ENCODE results near the gene ZNHIT2.

Gene ZNHIT2

GRCh38 chr11:65107751-65108468 lies 9.6 kb downstream of the ZNHIT2 start:
- no peak overlapping the region for H3K4me3 ChIP-seq (ENCODE audit: low read depth, low read length)

- no peak overlapping the region for H3K4me3 ChIP-seq (ENCODE audit: low read depth, low read length)
Measured at GRCh38 chr11:65107078-65107477, 10.4 kb downstream of the ZNHIT2 start.

DNA sequence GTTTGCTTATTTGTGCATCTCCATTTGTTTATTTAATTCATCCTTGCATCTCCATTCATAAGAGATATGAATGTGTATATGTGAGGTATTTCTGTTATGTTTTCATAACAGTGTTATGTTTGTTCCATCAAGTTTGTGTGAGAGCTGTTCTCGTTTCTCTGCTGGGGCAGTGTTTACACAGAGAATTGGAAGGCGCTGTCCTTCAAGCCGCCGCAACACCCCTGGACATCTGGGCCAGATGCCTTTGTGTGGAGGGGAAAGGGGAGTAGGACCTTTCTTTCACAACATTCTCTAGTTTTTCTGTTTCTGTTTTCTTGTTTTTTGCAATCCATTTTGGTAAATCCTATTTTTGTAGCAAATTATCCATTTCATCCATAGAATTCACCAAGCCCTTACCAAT lies 12.9 kb downstream of the ZNHIT2 start:
- H3K4me3 ChIP-seq (ENCODE audit: low read depth, low read length), result no peak overlapping the region

- H3K4me3 ChIP-seq (ENCODE audit: low read depth, low read length), result no peak overlapping the region
Measured at GRCh38 chr11:65103476-65103875, 14.0 kb downstream of the ZNHIT2 start.

GRCh38 chr11:65102142-65103095 lies 15.1 kb downstream of the ZNHIT2 start:
- no peak overlapping the region for H3K4me3 ChIP-seq (ENCODE audit: low read depth, low read length)

GRCh38 chr11:65100674-65101350 lies 16.7 kb downstream of the ZNHIT2 start:
- H3K4me3 ChIP-seq (ENCODE audit: low read depth, low read length), result no peak overlapping the region

GRCh38 chr11:65096926-65097325 lies 20.6 kb downstream of the ZNHIT2 start:
- H3K4me3 ChIP-seq (ENCODE audit: low read depth, low read length), result peak overlapping the region; percentile 4

DNA sequence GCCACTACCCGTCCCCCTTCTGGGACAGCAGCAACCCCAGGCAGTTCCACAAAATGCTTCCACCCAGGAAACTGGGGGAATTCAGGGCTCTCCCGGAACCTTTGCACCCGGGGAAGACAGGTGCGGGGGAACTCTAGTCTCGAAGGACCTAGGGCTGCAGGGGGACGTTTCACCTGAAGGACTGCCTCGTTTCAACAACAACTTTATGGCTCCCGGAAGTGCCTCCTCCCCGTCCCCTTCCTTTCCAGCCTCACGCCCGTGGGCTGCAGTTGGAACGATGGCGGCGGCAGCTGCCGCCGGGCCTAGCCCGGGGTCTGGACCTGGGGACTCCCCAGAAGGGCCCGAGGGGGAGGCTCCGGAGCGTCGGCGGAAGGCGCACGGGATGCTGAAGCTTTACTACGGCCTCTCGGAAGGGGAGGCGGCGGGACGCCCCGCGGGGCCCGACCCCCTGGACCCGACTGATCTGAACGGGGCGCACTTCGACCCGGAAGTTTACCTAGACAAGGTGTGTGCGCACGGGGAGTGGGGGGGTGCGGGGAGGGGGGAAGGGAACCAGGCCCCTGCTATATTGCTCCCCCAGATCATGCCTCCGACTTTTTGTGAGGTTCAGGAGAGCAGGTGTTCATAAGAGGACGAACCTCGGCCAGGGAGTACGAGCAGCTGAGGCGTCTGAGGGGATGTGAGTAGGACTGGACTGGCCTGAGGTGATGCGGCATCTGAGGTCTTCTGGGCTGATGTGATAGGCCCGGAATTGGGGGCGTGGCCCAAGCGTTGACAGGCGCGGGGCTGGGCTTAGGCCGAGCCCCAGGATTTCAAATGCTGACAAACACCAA lies 21.3 kb downstream of the ZNHIT2 start, which contains the start of gene VPS51:
VPS51 (plus strand) TSS at position 241 of the 833 bp plus-strand sequence; CDS start at position 278, 37 bp downstream.
- peak within 1 kb of the TSS; percentile 86 for H3K4me3 ChIP-seq (ENCODE audit: low read depth, low read length)

- H3K4me3 ChIP-seq (ENCODE audit: low read depth, low read length), result no peak overlapping the region
Measured at GRCh38 chr11:65095427-65095826, 22.1 kb downstream of the ZNHIT2 start.

- H3K4me3 ChIP-seq (ENCODE audit: low read depth, low read length), result no peak overlapping the region
Measured at GRCh38 chr11:65090628-65091027, 26.9 kb downstream of the ZNHIT2 start.

- H3K4me3 ChIP-seq (ENCODE audit: low read depth, low read length), result no peak overlapping the region
Measured at GRCh38 chr11:65089621-65090020, 27.9 kb downstream of the ZNHIT2 start.

DNA sequence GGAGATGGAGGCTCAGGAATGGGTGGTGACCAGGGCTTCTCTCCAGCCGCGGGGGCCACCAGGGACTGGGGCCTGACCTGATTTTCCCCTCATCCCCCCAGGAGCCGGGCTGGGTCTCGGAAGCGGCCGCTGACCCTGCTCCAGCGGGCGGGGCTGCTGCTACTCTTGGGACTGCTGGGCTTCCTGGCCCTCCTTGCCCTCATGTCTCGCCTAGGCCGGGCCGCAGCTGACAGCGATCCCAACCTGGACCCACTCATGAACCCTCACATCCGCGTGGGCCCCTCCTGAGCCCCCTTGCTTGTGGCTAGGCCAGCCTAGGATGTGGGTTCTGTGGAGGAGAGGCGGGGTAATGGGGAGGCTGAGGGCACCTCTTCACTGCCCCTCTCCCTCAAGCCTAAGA lies 29.7 kb downstream of the ZNHIT2 start:
- no peak overlapping the region for H3K4me3 ChIP-seq (ENCODE audit: low read depth, low read length)

DNA sequence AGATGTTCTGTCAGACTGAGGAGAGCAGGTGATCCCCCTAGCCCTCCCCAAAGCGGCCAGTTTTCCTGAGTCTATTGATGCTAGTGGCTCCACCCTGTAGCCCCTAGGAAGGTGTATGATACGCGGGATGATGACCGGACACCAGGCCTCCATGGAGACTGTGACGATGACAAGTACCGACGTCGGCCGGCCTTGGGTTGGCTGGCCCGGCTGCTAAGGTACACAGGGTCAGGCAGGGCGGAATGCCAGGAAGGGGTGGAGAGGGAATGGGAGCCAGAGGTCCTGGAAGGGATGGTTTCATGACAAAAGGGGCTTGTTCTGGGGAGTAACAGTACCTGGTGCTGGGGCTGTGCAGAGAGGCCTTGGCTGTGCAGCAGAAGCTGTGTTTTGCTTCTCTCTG lies 30.3 kb downstream of the ZNHIT2 start:
- H3K4me3 ChIP-seq (ENCODE audit: low read depth, low read length), result no peak overlapping the region

DNA sequence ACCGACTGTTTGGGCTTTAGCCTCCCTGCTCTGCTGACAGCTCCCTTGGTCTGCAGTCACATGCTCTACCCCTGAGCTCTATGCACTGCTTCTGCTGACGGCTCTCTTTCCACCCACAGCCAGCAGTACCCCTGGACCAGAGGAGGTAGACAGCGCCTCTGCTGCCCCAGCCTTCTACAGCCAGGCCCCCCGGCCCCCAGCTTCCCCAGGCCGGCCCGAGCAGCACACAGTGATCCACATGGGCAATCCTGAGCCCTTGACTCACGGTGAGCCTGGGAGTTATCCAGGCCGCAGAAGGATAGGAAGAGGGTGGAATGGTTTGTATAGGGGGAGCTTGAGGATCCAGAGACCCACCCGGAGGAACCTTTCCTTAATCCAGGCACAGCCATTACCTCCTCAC lies 30.7 kb downstream of the ZNHIT2 start:
- H3K4me3 ChIP-seq (ENCODE audit: low read depth, low read length), result no peak overlapping the region

GRCh38 chr11:65085446-65085845 lies 32.1 kb downstream of the ZNHIT2 start:
- no peak overlapping the region for H3K4me3 ChIP-seq (ENCODE audit: low read depth, low read length)

DNA sequence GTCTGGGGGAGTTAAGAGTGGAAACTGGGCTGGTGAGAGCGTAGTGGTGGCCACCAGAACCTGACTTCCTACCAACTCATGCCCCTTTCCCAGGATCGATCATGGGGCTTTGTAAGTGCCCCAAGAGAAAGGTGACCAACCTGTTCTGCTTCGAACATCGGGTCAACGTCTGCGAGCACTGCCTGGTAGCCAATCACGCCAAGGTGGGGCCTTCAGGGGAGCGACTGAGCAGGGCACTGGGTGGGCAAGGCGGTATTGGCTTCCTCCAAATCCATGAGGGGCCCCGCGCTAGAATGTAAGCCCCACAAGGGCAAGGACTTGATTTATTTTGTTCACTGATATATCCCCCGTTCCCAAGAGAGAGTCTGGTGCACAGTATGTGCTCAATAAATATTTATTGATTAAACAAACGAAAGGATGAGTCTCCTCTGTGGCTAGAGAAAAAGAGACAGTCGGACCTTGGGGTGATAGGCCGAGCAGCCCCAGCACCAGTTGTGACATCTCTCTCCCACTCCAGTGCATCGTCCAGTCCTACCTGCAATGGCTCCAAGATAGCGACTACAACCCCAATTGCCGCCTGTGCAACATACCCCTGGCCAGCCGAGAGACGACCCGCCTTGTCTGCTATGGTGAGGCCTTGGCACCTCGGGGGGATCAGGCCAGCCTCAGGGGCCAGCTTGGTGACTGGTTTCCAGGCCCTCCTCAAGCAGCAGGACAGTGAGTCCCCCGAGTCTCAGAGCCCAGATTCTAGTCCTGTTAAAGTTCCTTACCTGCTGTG lies 32.7 kb downstream of the ZNHIT2 start:
- peak overlapping the region; percentile 91 for H3K4me3 ChIP-seq (ENCODE audit: low read depth, low read length)

- H3K4me3 ChIP-seq (ENCODE audit: low read depth, low read length), result peak within 1 kb of the TSS; percentile 91
Measured at GRCh38 chr11:65083834-65084597, 33.5 kb downstream of the ZNHIT2 start, which contains the start of the genes CDCA5 and ZFPL1. TSS of gene CDCA5 (minus strand) at chr11:65084040. CDS start at chr11:65083978, 62 bp downstream. TSS of gene ZFPL1 (plus strand) at chr11:65084222. CDS start at chr11:65084699, 477 bp downstream.

DNA sequence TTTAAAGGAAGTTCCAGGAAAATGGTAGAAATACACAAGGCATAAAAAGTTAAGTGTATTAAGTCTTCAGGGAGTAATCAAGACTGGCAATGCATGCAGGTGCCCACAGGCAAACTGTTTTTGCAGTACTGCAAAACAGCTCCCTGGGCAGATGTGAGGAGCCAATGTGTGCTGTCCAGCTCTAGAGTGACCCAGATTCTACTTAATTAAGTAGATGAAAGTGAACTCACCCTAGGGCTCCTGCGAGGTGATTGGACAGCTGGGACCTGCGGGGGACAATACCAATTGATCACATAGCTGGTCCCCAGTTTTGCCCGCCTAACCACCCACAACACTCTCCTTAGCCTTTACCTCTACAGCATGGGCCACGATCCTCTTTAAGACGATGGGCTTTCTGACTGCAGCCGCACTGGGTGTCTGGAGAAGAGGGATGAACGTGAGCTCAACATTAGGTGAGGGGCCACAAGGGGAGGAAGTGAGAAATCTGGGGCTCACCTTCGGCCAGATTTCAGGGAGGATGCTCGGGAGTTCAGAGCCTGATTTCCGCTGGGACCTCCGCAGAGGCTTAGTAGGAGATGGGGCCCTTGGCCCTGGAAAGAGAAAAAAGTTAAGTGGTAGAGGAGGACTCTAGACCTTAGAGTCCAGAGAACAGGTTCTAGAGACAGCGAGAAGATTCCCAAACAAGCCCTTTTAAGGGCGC lies 34.2 kb downstream of the ZNHIT2 start:
- H3K4me3 ChIP-seq (ENCODE audit: low read depth, low read length), result peak overlapping the region; percentile 91

All from iPS-11a (cell line).